ENCODE results near the gene DLEU7. TPM values are rescaled to one million over a fixed set of nuclear protein-coding genes. Genes with fewer than 3 reads are reported as not detected.

Gene DLEU7
- total RNA-seq: not detected

DNA sequence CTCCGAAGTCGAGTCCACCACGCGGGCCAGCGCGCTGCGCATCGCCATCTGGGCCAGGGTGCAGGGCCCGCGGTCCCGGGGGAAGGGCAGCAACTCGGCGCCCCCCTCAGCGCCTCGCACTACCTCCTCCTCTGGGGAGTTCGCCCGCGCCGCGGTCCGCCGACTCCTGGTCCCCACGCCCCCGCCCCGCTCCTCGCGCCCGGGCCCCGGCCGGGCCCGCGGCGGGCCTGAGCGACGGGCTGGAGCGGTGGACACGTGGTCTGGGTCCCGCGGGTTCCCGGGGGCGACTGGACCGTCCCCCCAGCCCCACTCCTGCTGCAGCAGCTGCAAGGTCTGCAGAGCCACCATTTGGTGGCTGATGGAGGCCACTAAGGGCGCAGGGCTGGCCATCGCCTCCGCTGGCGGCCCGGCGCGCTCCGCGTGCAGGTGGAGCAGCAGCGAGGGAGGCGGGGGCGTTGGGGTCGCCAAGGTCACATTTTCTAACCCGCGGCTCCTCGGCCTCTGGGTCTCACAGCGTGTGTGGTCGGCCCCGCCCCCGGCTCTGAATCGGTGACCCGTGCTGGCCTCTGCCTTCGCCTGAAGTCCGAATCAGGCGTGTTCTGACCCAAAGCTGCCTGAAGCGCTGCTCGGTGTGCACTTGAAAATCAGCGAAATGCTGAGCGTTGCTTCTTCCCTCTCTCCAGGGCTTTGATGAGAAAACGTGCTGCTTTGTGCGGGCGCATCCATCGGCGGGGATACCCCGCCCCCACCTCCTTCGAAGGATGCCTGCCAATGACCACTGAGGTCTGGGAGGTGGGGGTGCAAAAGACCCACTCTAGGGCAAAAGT is at the start of gene DLEU7:
Gene DLEU7 (minus strand): TSS at position 436 of the 827 bp plus-strand sequence. CDS start 46 bp downstream, at position 390.
- intact Hi-C loops (cut with DNase I): no loop called here
- Histone ChIP-seq H3K4me1 (peaks cover 6 to 20% of the 10 kb centered on the region in 2 donors), H3K27ac (no peak within 1 kb of the TSS), H3K4me3 (peak within 1 kb of the TSS; percentile 41 to 58), H3K36me3 (no peaks in the 10 kb centered on the region), H3K9me3 (no peaks in the 10 kb centered on the region), H3K27me3 (no peaks in the 10 kb centered on the region)
- DNase-seq (ENCODE audit: low spot score in 2 of 2): no peak
- TF ChIP-seq, protein P1, sequence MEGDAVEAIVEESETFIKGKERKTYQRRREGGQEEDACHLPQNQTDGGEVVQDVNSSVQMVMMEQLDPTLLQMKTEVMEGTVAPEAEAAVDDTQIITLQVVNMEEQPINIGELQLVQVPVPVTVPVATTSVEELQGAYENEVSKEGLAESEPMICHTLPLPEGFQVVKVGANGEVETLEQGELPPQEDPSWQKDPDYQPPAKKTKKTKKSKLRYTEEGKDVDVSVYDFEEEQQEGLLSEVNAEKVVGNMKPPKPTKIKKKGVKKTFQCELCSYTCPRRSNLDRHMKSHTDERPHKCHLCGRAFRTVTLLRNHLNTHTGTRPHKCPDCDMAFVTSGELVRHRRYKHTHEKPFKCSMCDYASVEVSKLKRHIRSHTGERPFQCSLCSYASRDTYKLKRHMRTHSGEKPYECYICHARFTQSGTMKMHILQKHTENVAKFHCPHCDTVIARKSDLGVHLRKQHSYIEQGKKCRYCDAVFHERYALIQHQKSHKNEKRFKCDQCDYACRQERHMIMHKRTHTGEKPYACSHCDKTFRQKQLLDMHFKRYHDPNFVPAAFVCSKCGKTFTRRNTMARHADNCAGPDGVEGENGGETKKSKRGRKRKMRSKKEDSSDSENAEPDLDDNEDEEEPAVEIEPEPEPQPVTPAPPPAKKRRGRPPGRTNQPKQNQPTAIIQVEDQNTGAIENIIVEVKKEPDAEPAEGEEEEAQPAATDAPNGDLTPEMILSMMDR (IDR thresholded peaks at IDR 0.05): no peak

DNA sequence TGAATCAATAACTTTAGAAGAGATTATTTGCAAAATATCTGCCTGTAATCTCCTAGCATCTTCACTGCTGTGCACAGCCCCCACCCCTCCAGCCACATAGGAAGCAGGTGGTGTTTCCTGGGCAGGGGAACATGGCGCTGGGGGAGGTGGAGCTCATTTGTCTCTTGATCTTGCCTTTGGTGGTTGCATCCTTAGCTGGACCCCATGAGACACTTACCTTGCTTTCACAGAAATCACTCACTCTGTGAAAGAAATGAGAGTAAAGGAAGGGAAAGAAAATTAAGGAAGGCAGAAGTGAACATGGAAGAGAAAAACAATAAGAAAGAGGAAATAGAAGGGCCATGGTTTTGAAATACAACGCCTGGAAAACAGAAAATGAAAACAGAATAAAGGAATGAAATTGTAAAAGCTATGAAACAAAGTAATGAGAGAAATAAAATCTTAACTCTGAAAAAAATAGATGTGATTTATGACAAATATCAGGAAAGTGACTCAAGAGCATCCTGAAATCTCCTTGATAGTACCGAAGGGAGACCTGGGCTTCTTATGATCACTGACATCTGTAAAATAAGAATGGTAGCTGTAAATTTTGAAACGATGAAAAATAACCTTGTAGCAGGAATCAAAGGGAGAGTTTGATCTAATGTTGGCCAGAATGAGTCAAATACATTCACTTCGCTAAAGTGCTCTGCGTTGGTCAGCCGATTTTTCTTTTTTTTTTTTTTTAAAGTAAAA is 48.9 kb upstream of the DLEU7 start:
- no peaks in the 10 kb centered on the region for H3K9me3 ChIP-seq
- H3K4me1 ChIP-seq: no peaks in the 10 kb centered on the region
- TF ChIP-seq, protein P1 (IDR thresholded peaks at IDR 0.05): no peak
- no peak overlapping the region for H3K27ac ChIP-seq
- H3K36me3 ChIP-seq: no peaks in the 10 kb centered on the region
- no peak for DNase-seq (ENCODE audit: low spot score in 2 of 2)
- no peaks in the 10 kb centered on the region for H3K27me3 ChIP-seq
- intact Hi-C loops (cut with DNase I): no loop called here
- H3K4me3 ChIP-seq: no peak overlapping the region

DNA sequence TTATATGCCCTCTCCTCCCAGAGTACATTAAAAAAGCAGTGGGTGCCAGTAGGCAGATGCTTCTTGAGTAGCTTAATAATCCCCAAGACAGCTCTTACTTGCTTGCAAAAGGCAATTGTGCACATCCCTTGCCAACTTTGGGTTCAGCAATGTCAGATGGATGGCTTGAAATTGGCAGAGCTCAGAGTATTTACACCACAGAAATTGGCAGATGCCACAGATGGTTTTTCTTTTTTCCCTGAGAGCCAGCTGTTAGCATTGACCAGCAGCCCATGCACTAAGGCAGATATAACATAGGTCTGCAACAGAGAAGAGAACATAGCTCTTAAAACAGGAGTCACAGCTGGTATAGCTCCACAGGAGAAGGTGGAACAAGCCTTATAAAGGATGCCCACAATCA is 47.7 kb upstream of the DLEU7 start:
- DNase-seq (ENCODE audit: low spot score in 2 of 2): no peak
- Histone ChIP-seq H3K4me3 (no peak overlapping the region), H3K27me3 (no peaks in the 10 kb centered on the region), H3K9me3 (no peaks in the 10 kb centered on the region), H3K27ac (no peak overlapping the region), H3K4me1 (no peaks in the 10 kb centered on the region), H3K36me3 (no peaks in the 10 kb centered on the region)
- intact Hi-C loops (cut with DNase I): no loop called here
- TF ChIP-seq, protein P1 (IDR thresholded peaks at IDR 0.05): no peak

DNA sequence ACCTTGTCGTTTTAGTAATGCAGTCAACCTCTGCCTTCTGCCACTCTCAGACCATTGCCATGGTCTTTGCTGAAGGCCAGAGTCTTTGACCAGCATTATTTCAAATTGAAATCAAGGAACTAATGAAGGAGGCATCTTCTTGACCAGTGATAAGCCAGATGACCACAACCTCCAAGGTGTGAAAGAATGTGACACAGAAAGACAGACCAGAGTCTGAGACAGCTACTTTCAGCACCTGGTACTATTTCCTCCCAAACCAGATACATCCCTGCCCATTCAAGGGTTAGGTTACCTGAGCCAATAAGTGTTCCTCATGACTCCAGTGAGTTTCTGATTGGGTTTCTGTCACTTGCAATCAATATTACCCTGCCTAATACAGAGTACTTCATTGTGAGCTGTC is 45.8 kb upstream of the DLEU7 start:
- Histone ChIP-seq H3K27me3 (no peaks in the 10 kb centered on the region), H3K9me3 (no peaks in the 10 kb centered on the region), H3K4me1 (no peaks in the 10 kb centered on the region), H3K27ac (no peak overlapping the region), H3K4me3 (no peak overlapping the region), H3K36me3 (no peaks in the 10 kb centered on the region)
- no peak for DNase-seq (ENCODE audit: low spot score in 2 of 2)
- TF ChIP-seq, protein P1 (IDR thresholded peaks at IDR 0.05): no peak
- intact Hi-C loops (cut with DNase I): no loop called here

DNA sequence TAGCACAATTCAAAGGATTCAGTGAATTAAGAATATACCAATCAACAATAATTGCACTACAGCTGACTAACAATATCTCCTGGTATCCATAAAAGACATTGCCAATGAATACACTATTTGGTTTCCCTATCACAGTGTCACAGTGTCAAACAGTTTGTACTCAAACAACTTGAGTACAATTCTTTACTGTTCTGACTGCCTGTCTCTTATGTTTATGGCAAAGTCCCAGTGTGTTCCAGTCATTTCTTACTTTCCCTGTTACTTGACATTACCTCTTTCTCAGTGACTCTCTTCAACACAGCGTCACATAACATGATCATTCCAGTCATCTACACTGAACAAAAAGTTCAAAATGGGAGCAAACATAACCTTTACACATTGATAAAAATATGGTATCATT is 44.9 kb upstream of the DLEU7 start:
- TF ChIP-seq, protein P1 (IDR thresholded peaks at IDR 0.05): no peak
- no peaks in the 10 kb centered on the region for H3K4me1 ChIP-seq
- H3K27ac ChIP-seq: no peak overlapping the region
- no peak for DNase-seq (ENCODE audit: low spot score in 2 of 2)
- H3K27me3 ChIP-seq: no peaks in the 10 kb centered on the region
- no peak overlapping the region for H3K4me3 ChIP-seq
- intact Hi-C loops (cut with DNase I): no loop called here
- H3K9me3 ChIP-seq: no peaks in the 10 kb centered on the region
- no peaks in the 10 kb centered on the region for H3K36me3 ChIP-seq
